H9 (cell line): Measurements from ENCODE around the gene PAIP1. TPM values are rescaled to one million over a fixed set of nuclear protein-coding genes. Genes with fewer than 3 reads are reported as not detected.

Source experiments
- DNase-seq: peaks from one replicate; pipeline ENCODE4 v3.0.0-alpha.2; 2017
- H2AFZ ChIP-seq: one replicate; pipeline ENCODE4 v1.6.1; 2013; ENCODE audit warnings: mild to moderate bottlenecking, low read length, control low read depth, moderate library complexity
- H2AK5ac ChIP-seq: 2 replicates; pipeline ENCODE4 v1.6.1; 2013; ENCODE audit warnings: low read length, control low read depth, mixed read lengths; ENCODE audit not compliant: insufficient read length
- H2BK120ac ChIP-seq: one replicate; pipeline ENCODE4 v1.6.1; 2013; ENCODE audit warnings: low read depth, mild to moderate bottlenecking, low read length, control low read depth, inconsistent platforms; ENCODE audit not compliant: poor library complexity, severe bottlenecking
- H2BK12ac ChIP-seq: 2 replicates; pipeline ENCODE4 v1.6.1; 2013; ENCODE audit warnings: low read length, control low read depth, mixed read lengths, low read depth; ENCODE audit not compliant: insufficient read length
- H2BK15ac ChIP-seq: 2 replicates; pipeline ENCODE4 v1.6.1; 2013; ENCODE audit warnings: low read depth, low read length, control low read depth
- H2BK20ac ChIP-seq: one replicate; pipeline ENCODE4 v1.6.1; 2013; ENCODE audit warnings: low read depth, mild to moderate bottlenecking, low read length, control low read depth, inconsistent platforms; ENCODE audit not compliant: poor library complexity, severe bottlenecking
- H2BK5ac ChIP-seq: 2 replicates; pipeline ENCODE4 v1.6.1; 2013; ENCODE audit warnings: low read length, control low read depth, mixed read lengths; ENCODE audit not compliant: insufficient read length
- H3K14ac ChIP-seq: 2 replicates; pipeline ENCODE4 v1.6.1; 2013; ENCODE audit warnings: low read length, control low read depth; ENCODE audit not compliant: insufficient read depth
- H3K18ac ChIP-seq: 2 replicates; pipeline ENCODE4 v1.6.1; 2013; ENCODE audit warnings: low read depth, mild to moderate bottlenecking, mixed read lengths, low read length, control low read depth; ENCODE audit not compliant: insufficient read length
- H3K23ac ChIP-seq: 2 replicates; pipeline ENCODE4 v1.6.1; 2013; ENCODE audit warnings: low read length, control low read depth, mixed read lengths, low read depth; ENCODE audit not compliant: insufficient read length
- H3K23me2 ChIP-seq: 2 replicates; pipeline ENCODE4 v1.6.1; 2013; ENCODE audit warnings: low read depth, mild to moderate bottlenecking, mixed read lengths, low read length, control low read depth; ENCODE audit not compliant: insufficient read length, poor library complexity, severe bottlenecking
- H3K27ac ChIP-seq: 2 replicates; pipeline ENCODE4 v1.5.1; 2013; ENCODE audit warnings: low read length, control low read depth, mixed read lengths, low read depth; ENCODE audit not compliant: insufficient read length
- H3K27me3 ChIP-seq: 2 replicates; pipeline ENCODE4 v1.6.1; 2013; ENCODE audit warnings: low read length, control low read depth, inconsistent platforms; ENCODE audit not compliant: insufficient read depth
- H3K4ac ChIP-seq: 2 replicates; pipeline ENCODE4 v1.6.1; 2013; ENCODE audit warnings: low read depth, mild to moderate bottlenecking, control low read depth, inconsistent platforms, low read length, moderate library complexity
- H3K4me1 ChIP-seq: 2 replicates; pipeline ENCODE4 v1.6.1; 2013; ENCODE audit warnings: low read length, control low read depth, inconsistent platforms; ENCODE audit not compliant: insufficient read depth
- H3K4me2 ChIP-seq: 2 replicates; pipeline ENCODE4 v1.6.1; 2013; ENCODE audit warnings: low read length, control low read depth, mixed read lengths; ENCODE audit not compliant: insufficient read length, insufficient read depth
- H3K56ac ChIP-seq: 2 replicates; pipeline ENCODE4 v1.6.1; 2013; ENCODE audit warnings: low read depth, mild to moderate bottlenecking, mixed read lengths, low read length, control low read depth; ENCODE audit not compliant: insufficient read length
- H3K79me1 ChIP-seq: 2 replicates; pipeline ENCODE4 v1.6.1; 2013; ENCODE audit warnings: low read depth, mild to moderate bottlenecking, moderate library complexity, low read length, control low read depth, inconsistent platforms; ENCODE audit not compliant: insufficient read depth, poor library complexity, severe bottlenecking
- H3K79me2 ChIP-seq: 2 replicates; pipeline ENCODE4 v1.6.1; 2013; ENCODE audit warnings: low read length, control low read depth, inconsistent platforms; ENCODE audit not compliant: insufficient read depth
- H3K9ac ChIP-seq: 2 replicates; pipeline ENCODE4 v1.6.1; 2013; ENCODE audit warnings: low read length, control low read depth, mixed read lengths; ENCODE audit not compliant: insufficient read length; ENCODE audit errors: extremely low read depth
- H3K9me3 ChIP-seq: one replicate; pipeline ENCODE4 v1.6.1; 2013; ENCODE audit warnings: low read depth, low read length, inconsistent platforms; ENCODE audit not compliant: control insufficient read depth
- H3T11ph ChIP-seq: one replicate; pipeline ENCODE4 v1.6.1; 2013; ENCODE audit warnings: mild to moderate bottlenecking, low read length, control low read depth, inconsistent platforms
- H4K20me1 ChIP-seq: one replicate; pipeline ENCODE4 v1.6.1; 2013; ENCODE audit not compliant: control insufficient read depth, insufficient read length, insufficient read depth
- H4K5ac ChIP-seq: 2 replicates; pipeline ENCODE4 v1.6.1; 2013; ENCODE audit warnings: low read depth, mild to moderate bottlenecking, mixed read lengths, low read length, control low read depth; ENCODE audit not compliant: insufficient read length
- H4K8ac ChIP-seq: replicated peaks from 2 replicates; pipeline ENCODE4 v1.6.1; 2013; ENCODE audit warnings: low read length, control low read depth, mixed read lengths, low read depth; ENCODE audit not compliant: insufficient read length
- H4K91ac ChIP-seq: 2 replicates; pipeline ENCODE4 v1.6.1; 2013; ENCODE audit warnings: low read depth, mild to moderate bottlenecking, moderate library complexity, mixed read lengths, low read length, control low read depth; ENCODE audit not compliant: insufficient read length
- H3K27ac Mint-ChIP-seq, 3 experiments: 2 replicates in 2 of 3; 3 replicates in 1 of 3; pipeline ENCODE4 v1.8.0; 2020 to 2021; ENCODE audit warnings: mixed read lengths in 3 of 3, mild to moderate bottlenecking in 1 of 3, moderate library complexity in 1 of 3
- H3K27me3 Mint-ChIP-seq: 2 replicates; pipeline ENCODE4 v1.8.0; 2021; ENCODE audit warnings: low read depth, mild to moderate bottlenecking, moderate library complexity, mixed read lengths
- H3K36me3 Mint-ChIP-seq, 3 experiments: 2 replicates in 2 of 3; 3 replicates in 1 of 3; pipeline ENCODE4 v1.8.0; 2020 to 2021; ENCODE audit warnings: low read depth in 3 of 3, mixed read lengths in 3 of 3; ENCODE audit not compliant: insufficient read depth in 1 of 3
- H3K4me1 Mint-ChIP-seq, 2 experiments: 2 replicates each; pipeline ENCODE4 v1.8.0; 2020; ENCODE audit warnings: mixed read lengths in 2 of 2
- H3K4me3 Mint-ChIP-seq, 2 experiments: 2 replicates in 1 of 2; 3 replicates in 1 of 2; pipeline ENCODE4 v1.8.0; 2020 to 2021; ENCODE audit warnings: mild to moderate bottlenecking in 2 of 2, mixed read lengths in 2 of 2, moderate library complexity in 1 of 2
- H3K9me3 Mint-ChIP-seq, 2 experiments: 2 replicates in 1 of 2; 3 replicates in 1 of 2; pipeline ENCODE4 v1.8.0; 2020; ENCODE audit warnings: mild to moderate bottlenecking in 2 of 2, mixed read lengths in 2 of 2, moderate library complexity in 1 of 2
- total RNA-seq: library from RNA; stranded (reverse); gene quantifications from 2 replicates; pipeline ENCODE4 v1.2.1, GENCODE V29; 2021
- TF ChIP-seq, protein P1 (sequence below): fragments of 200-600 bp; sonication (generic); conservative IDR thresholded peaks from 3 replicates; pipeline ENCODE4 v1.8.0; 2021; ENCODE audit warnings: antibody characterized with exemption, mild to moderate bottlenecking

The PAIP1 gene
- total RNA-seq, 1 experiment from 2014 or later, result 92.9 TPM

DNA sequence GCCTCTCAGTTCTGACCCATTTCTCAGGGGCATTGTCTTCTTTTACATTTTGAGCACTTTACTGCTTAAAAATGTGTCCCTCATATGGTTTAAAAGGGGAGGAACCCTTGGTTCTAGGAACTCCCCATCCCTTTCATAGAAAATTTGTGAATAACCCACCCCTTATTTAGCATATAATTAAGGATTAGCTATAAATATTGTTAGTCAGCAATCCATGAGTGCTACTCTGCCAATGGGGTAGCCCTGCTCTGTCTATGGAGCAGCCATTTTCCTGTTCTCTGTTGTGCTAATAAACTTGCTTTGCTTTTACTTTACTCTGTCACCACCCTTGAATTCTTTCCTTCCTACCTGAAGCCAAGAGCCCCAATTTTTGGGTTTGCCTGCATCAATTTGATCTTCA is 33.8 kb upstream of the PAIP1 start:
- Histone ChIP-seq H3K23me2 (no peaks in the 10 kb centered on the region), H3K79me2 (no peaks in the 10 kb centered on the region), H2AK5ac (no peak overlapping the region), H3K14ac (no peak overlapping the region), H3K23ac (no peak overlapping the region), H2AFZ (no peak overlapping the region), H3K27ac (no peak overlapping the region), H4K5ac (no peak overlapping the region), H3K4me2 (no peak overlapping the region), H3K79me1 (no peaks in the 10 kb centered on the region), H3K9me3 (no peaks in the 10 kb centered on the region), H3K4me1 (peaks cover 2% of the 10 kb centered on the region; the same call in 1 of the 2 replicates), H2BK12ac (no peak overlapping the region), H3K56ac (no peak overlapping the region), H3K27me3 (no peaks in the 10 kb centered on the region), H2BK120ac (no peak overlapping the region), H4K91ac (no peak overlapping the region), H3K9ac (no peak overlapping the region), H3T11ph (no peak overlapping the region), H3K18ac (no peak overlapping the region), H3K4ac (no peak overlapping the region), H4K20me1 (no peaks in the 10 kb centered on the region), H4K8ac (no peak overlapping the region), H2BK20ac (no peak overlapping the region), H2BK15ac (no peak overlapping the region), H2BK5ac (no peak overlapping the region)
- Mint-ChIP-seq H3K36me3 (peaks cover 3 to 13% (median 3%) of the 10 kb centered on the region in 3 experiments; a peak in 5 of 7 replicates), H3K4me3 (no peak overlapping the region), H3K27me3 (no peaks in the 10 kb centered on the region), H3K9me3 (peaks cover 3% of the 10 kb centered on the region in 2 experiments; a peak in 4 of 5 replicates), H3K27ac (peak overlapping the region in 2 of 3 experiments; percentile 30 to 76; a peak in 1 of 7 replicates), H3K4me1 (peaks cover 8 to 12% of the 10 kb centered on the region in 2 experiments)
- no peak for DNase-seq
- TF ChIP-seq, protein P1, sequence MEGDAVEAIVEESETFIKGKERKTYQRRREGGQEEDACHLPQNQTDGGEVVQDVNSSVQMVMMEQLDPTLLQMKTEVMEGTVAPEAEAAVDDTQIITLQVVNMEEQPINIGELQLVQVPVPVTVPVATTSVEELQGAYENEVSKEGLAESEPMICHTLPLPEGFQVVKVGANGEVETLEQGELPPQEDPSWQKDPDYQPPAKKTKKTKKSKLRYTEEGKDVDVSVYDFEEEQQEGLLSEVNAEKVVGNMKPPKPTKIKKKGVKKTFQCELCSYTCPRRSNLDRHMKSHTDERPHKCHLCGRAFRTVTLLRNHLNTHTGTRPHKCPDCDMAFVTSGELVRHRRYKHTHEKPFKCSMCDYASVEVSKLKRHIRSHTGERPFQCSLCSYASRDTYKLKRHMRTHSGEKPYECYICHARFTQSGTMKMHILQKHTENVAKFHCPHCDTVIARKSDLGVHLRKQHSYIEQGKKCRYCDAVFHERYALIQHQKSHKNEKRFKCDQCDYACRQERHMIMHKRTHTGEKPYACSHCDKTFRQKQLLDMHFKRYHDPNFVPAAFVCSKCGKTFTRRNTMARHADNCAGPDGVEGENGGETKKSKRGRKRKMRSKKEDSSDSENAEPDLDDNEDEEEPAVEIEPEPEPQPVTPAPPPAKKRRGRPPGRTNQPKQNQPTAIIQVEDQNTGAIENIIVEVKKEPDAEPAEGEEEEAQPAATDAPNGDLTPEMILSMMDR, result no peak
